Retinal pigment epithelial cell (primary cell): ENCODE data around the gene ZMYND11.

Experiments used
- DNase-seq: peaks from one replicate; pipeline ENCODE4 v3.0.0-alpha.2; 2010; ENCODE audit warnings: low read depth
- H3K4me3 ChIP-seq: 2 replicates; pipeline ENCODE4 v1.5.1; 2011; ENCODE audit warnings: mild to moderate bottlenecking, low read length, control low read depth, moderate library complexity
- TF ChIP-seq, protein P1 (sequence below): conservative IDR thresholded peaks from 2 replicates; pipeline ENCODE4 v1.5.1; 2011; ENCODE audit warnings: low read depth, low read length, control low read depth, inconsistent platforms

The ZMYND11 gene

DNA sequence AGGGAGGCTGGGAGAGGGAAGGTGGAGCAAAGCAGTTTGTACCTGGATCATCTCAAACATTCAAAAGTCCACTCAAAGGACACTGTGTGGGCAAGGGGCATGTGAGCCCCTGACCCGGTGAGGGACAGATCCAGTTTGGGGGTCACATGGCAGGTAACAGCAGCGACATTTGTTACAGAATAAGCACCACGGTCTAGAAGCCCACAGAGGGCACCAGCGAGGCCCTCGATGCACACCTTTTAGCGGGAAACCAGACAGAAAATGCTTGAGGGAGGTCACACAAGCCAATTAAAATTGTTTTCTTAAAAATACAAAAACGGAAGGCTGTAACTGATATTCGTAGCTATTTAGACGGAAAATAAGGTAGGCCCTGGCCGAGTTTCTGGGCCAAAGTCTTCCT is 144.4 kb downstream of the ZMYND11 start:
- TF ChIP-seq, protein P1, sequence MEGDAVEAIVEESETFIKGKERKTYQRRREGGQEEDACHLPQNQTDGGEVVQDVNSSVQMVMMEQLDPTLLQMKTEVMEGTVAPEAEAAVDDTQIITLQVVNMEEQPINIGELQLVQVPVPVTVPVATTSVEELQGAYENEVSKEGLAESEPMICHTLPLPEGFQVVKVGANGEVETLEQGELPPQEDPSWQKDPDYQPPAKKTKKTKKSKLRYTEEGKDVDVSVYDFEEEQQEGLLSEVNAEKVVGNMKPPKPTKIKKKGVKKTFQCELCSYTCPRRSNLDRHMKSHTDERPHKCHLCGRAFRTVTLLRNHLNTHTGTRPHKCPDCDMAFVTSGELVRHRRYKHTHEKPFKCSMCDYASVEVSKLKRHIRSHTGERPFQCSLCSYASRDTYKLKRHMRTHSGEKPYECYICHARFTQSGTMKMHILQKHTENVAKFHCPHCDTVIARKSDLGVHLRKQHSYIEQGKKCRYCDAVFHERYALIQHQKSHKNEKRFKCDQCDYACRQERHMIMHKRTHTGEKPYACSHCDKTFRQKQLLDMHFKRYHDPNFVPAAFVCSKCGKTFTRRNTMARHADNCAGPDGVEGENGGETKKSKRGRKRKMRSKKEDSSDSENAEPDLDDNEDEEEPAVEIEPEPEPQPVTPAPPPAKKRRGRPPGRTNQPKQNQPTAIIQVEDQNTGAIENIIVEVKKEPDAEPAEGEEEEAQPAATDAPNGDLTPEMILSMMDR = no peak
- no peak overlapping the region for H3K4me3 ChIP-seq
- no peak for DNase-seq

DNA sequence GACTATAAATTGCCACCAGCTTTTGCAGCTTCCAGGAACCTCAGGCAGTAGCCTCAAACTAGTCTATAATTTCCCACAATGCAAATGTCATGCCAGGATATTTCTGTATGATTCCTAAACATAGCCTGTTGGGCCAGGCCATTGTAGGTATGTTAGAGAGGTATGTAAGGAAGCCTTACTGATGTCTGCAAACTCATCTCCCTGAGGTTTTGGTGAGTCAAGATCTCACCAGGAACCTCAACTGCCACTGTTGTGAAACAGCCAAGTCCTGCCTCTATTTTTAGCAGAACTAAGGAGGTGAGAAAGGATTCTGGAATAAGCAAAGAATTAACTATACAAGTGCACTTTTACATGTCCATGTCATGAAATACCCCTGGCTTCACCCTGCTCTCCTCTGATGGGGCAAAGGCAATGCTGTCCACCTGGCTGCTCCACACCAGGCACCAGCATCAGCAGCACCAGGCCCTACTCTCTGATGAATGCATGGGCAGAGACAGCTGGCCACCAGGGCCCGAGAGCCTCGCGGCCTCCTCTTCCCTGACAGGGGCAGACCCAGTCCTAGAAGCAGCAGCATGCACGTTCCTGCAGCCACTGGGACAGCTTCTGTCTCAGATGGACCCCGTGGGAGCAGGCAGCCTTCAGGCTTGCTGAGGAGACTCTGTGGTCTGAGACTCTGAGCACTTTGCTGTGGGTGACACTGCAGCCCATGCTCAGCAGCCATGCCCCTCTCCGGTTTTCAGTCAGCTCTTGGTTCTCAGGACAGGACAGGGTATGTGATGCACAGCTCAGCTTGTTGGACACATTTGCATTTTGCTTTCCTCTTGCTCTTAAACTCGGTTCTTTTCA is 147.3 kb downstream of the ZMYND11 start:
- TF ChIP-seq, protein P1 = no peak
- H3K4me3 ChIP-seq = no peak overlapping the region
- DNase-seq = no peak

DNA sequence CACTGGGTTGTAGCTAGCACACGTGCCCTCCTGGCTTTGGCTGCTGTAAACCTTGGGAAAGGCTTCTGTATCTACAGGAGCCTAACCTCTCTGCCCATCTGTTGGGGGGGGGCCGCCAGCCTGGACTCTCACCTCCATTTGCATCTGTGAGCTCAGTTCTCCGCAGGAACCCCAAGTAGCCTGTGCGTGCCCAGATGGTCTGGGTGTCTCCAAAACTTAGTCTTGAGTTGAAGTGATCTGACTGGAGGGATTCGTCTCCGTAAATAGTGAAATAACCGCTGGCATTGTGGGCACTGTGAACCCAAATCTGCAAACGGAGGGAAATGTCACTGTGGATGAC is 147.9 kb downstream of the ZMYND11 start:
- no peak for DNase-seq
- TF ChIP-seq, protein P1 = no peak
- H3K4me3 ChIP-seq = no peak overlapping the region

DNA sequence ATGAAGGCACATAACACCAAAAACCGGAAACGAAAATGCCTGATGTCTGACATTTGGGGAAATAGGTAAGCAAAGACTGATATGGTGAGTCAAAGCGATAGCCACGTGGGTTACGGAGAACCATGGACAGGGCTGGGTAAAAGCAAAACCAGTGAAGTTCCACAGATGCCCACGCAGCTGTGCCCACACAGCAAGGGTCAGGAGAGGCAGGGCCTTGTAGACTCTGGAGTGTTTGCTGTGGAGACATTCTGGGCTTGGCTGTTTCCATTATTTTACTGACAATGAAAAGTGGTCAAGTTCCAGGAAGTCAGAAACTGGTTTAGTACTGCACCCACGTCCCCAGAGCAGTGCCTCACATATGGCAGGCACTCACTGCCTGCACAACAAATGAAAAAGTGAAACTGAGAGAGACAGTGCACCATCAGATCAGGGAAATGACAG is 148.7 kb downstream of the ZMYND11 start:
- no peak for DNase-seq
- TF ChIP-seq, protein P1 = no peak
- no peak overlapping the region for H3K4me3 ChIP-seq

DNA sequence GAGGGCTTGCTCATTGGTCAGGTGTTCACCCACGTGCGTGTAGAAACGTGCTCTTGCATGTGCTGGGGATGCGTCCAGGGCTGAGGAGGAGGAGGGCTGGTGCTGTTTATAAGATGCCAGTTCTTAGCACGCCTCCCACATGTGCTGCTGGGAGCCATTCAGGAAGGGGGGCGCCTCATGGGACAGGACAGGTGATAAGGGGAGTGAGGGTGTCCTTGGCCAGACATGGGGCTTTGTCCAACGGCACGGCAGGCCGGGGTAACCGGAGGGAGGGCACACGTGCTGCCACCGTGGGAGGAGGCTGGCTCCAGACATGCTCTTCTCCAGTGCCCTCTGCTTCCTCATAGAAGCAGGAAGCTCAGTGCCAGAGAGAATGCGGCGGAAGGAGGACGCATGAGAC is 150.0 kb downstream of the ZMYND11 start:
- TF ChIP-seq, protein P1 = no peak
- no peak overlapping the region for H3K4me3 ChIP-seq
- DNase-seq = no peak

DNA sequence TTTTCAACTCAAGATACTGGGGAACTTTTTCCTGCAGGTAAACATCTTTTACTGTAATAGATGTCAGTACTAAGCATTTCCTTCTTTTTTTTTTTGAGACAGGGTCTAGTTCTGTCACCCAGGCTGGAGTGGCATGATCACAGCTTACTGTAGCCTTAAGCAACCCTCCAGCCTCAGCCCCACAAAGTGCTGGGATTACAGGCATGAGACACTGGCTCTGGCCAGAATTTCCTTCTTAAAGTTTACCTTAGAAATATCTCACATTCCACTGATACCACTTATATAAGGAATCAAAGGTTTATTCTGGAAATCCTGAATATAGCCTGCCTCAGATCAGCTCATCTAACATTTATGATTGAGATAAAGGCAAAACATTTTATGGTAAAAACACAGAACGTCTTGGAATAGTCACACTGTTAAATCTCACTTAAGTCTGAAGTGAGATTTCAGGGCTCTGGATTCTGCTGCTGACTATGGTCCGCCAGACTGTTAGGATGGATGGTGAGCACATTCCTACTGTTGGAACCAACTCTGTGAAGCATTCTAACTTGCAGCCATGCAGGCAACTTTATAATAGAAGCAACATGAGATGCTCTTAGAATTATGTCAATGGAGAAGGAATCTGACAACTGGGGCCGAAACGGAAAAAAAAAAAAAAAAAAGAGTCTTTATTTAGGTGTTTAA is 151.9 kb downstream of the ZMYND11 start:
- H3K4me3 ChIP-seq = no peak overlapping the region
- TF ChIP-seq, protein P1 = no peak
- no peak for DNase-seq

DNA sequence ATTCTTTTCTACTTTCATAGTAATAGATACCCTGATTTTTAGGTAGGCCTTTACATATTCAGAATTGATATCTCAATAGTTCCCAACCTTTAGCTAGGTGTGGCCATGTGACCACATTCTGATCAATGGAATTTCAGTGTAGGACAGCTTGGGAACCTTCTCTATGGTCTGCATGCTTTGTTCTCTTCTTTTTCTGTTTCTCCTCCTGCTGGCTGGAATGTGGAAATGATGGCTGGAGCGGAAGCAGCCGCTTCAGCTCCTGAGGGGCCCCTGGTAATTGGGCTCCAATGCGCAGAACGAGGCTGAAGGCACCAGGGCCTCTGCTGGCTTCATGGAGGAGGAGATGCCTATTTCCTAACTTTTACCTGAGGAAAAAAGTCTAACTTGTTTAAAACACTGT is 152.6 kb downstream of the ZMYND11 start:
- no peak overlapping the region for H3K4me3 ChIP-seq
- TF ChIP-seq, protein P1 = peak; percentile 48
- no peak for DNase-seq
